GM20000 (cell line): ENCODE data around the gene LEAP2.

Experiments used
- DNase-seq: peaks from one replicate; pipeline ENCODE4 v3.0.0; 2012; ENCODE audit warnings: low spot score
- CTCF ChIP-seq: IDR thresholded peaks from 2 replicates; pipeline ENCODE4 v1.5.1; 2012; ENCODE audit warnings: mild to moderate bottlenecking, control low read depth; ENCODE audit errors: extremely low read depth, missing control alignments

Gene LEAP2

GRCh38 chr5:132873119-132873929 lies at the start of gene LEAP2:
Gene LEAP2, plus strand, starts transcription at chr5:132873668. Its CDS starts 27 bp downstream, at chr5:132873695.
- TF ChIP-seq CTCF, result no peak
- no peak for DNase-seq

- no peak for TF ChIP-seq CTCF
- peak; percentile 39 for DNase-seq
These were observed 49.0 kb upstream of the LEAP2 start for GRCh38 chr5:132824426-132824825.

GRCh38 chr5:132825033-132825833 lies 48.2 kb upstream of the LEAP2 start:
- peak; percentile 72 for DNase-seq
- no peak for TF ChIP-seq CTCF

GRCh38 chr5:132825834-132826391 lies 47.6 kb upstream of the LEAP2 start:
- no peak for DNase-seq
- no peak for TF ChIP-seq CTCF

- no peak for TF ChIP-seq CTCF
- no peak for DNase-seq
These were observed 46.9 kb upstream of the LEAP2 start for GRCh38 chr5:132826424-132827082.

- TF ChIP-seq CTCF, result no peak
- DNase-seq, result peak; percentile 27
These were observed 45.4 kb upstream of the LEAP2 start for GRCh38 chr5:132827943-132828673.
